Measurements from ENCODE around the gene TTYH3. TPM values are rescaled to one million over a fixed set of nuclear protein-coding genes. Genes with fewer than 3 reads are reported as not detected.

TTYH3 gene
- total RNA-seq, 1 donor from 2014 or later = 250 TPM

DNA sequence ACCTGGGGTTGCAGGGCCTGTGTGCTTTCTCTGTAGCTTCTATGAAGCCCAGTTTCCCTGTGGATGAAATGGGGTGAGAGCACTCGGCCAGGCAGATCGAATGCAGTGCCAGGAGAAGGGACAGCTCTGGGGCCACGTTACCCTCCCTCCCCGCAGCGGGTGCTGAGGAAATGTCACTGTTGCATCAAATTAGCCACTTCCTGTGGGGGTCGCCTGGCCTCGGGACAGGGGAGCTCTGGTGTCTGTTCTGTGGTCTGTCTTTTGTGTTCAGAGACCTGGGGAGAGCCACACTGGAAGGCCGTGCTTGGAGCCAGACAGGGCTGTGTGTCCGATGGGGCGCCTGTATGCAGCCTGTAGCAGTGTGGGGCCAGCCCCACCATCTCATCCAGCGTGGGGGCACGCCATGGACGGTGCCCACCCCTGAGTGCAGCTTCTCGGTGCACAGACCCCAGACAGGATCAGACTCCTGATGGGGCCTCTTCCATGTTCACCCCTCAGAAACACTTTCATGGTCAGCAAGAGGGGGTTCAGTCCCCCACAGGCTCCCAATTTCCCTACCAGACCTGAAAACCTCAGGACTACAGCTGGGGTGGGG lies 13.6 kb downstream of the TTYH3 start:
- H3K27me3 Mint-ChIP-seq (ENCODE audit: unreplicated experiment) = peaks cover 9% of the 10 kb centered on the region
- H3K4me3 Mint-ChIP-seq (ENCODE audit: unreplicated experiment) = peak overlapping the region; percentile 56
- DNase-seq (ENCODE audit: low spot score) = peak; percentile 49
- no peaks in the 10 kb centered on the region for H3K9me3 Mint-ChIP-seq (ENCODE audit: unreplicated experiment)
- TF ChIP-seq, protein P1, sequence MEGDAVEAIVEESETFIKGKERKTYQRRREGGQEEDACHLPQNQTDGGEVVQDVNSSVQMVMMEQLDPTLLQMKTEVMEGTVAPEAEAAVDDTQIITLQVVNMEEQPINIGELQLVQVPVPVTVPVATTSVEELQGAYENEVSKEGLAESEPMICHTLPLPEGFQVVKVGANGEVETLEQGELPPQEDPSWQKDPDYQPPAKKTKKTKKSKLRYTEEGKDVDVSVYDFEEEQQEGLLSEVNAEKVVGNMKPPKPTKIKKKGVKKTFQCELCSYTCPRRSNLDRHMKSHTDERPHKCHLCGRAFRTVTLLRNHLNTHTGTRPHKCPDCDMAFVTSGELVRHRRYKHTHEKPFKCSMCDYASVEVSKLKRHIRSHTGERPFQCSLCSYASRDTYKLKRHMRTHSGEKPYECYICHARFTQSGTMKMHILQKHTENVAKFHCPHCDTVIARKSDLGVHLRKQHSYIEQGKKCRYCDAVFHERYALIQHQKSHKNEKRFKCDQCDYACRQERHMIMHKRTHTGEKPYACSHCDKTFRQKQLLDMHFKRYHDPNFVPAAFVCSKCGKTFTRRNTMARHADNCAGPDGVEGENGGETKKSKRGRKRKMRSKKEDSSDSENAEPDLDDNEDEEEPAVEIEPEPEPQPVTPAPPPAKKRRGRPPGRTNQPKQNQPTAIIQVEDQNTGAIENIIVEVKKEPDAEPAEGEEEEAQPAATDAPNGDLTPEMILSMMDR (IDR thresholded peaks at IDR 0.05; ENCODE audit: unreplicated experiment) = no peak
- H3K4me1 Mint-ChIP-seq (ENCODE audit: unreplicated experiment) = peaks cover 9% of the 10 kb centered on the region
- peak overlapping the region; percentile 87 for H3K27ac Mint-ChIP-seq (ENCODE audit: unreplicated experiment)
- peaks cover 2% of the 10 kb centered on the region for H3K36me3 Mint-ChIP-seq (ENCODE audit: low read depth, unreplicated experiment)

DNA sequence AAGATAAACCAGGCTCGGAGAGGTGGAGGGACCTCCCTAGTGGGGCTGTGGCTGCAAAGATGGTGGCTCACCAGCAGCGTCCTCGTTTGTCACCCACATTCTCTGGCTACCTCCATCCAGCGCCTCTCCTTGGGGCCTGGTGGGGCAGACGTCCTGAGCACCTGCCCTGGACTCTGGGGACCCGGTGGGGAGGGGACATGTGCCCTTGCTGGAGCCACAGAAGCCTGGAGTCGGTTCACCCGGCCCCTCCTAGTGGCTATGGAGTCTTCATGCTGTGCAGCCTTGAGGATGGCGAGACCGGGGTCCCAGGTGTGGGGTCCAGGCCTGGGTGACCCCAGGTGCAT lies 14.5 kb downstream of the TTYH3 start:
- Mint-ChIP-seq H3K27me3 (ENCODE audit: unreplicated experiment) (peaks cover 7% of the 10 kb centered on the region), H3K4me3 (ENCODE audit: unreplicated experiment) (no peak overlapping the region)

DNA sequence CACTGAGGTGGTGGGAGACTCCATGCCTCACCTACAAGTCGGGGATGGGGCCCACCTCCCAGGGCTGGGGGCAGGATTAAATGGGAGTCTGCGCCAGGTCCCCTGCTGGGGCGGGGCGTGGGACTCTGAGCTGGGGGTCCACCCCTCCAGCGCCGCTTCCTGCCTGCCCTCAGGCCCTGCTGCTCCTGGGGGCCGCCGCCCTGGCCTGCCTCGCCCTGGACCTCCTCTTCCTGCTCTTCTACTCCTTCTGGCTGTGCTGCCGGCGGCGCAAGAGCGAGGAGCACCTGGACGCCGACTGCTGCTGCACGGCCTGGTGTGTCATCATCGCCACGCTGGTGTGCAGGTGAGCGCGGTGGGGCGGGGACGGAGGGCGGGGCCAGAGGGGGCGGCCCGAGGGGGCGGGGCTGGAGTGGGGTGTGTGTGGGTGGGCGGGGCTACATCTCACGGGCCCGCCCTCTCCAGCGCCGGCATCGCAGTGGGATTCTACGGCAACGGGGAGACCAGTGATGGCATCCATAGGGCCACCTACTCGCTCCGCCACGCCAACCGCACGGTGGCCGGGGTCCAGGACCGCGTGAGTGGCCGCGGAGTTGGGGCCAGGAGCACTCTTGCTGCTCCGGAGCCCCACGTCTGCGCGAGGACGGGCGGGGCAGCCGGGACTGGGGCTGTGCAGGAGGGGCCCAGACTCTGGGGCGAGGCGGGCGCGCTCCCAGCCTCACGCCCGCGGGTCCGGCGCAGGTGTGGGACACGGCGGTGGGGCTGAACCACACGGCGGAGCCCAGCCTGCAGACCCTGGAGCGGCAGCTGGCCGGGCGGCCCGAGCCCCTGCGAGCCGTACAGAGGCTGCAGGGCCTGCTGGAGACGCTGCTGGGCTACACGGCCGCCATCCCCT lies 15.1 kb downstream of the TTYH3 start:
- peaks cover 12% of the 10 kb centered on the region for H3K36me3 Mint-ChIP-seq (ENCODE audit: low read depth, unreplicated experiment)
- no peaks in the 10 kb centered on the region for H3K9me3 Mint-ChIP-seq (ENCODE audit: unreplicated experiment)
- peaks cover 7% of the 10 kb centered on the region for H3K27me3 Mint-ChIP-seq (ENCODE audit: unreplicated experiment)
- TF ChIP-seq, protein P1 (IDR thresholded peaks at IDR 0.05; ENCODE audit: unreplicated experiment) = no peak
- no peak overlapping the region for H3K27ac Mint-ChIP-seq (ENCODE audit: unreplicated experiment)
- no peak for DNase-seq (ENCODE audit: low spot score)
- H3K4me3 Mint-ChIP-seq (ENCODE audit: unreplicated experiment) = no peak overlapping the region
- H3K4me1 Mint-ChIP-seq (ENCODE audit: unreplicated experiment) = peaks cover 9% of the 10 kb centered on the region

More for the DNA sequence above, 14.5 kb downstream of the TTYH3 start:
- no peak for DNase-seq (ENCODE audit: low spot score)
- Mint-ChIP-seq H3K36me3 (ENCODE audit: low read depth, unreplicated experiment) (peaks cover 8% of the 10 kb centered on the region), H3K9me3 (ENCODE audit: unreplicated experiment) (no peaks in the 10 kb centered on the region), H3K4me1 (ENCODE audit: unreplicated experiment) (peaks cover 9% of the 10 kb centered on the region), H3K27ac (ENCODE audit: unreplicated experiment) (no peak overlapping the region)
- TF ChIP-seq, protein P1 (IDR thresholded peaks at IDR 0.05; ENCODE audit: unreplicated experiment) = no peak

DNA sequence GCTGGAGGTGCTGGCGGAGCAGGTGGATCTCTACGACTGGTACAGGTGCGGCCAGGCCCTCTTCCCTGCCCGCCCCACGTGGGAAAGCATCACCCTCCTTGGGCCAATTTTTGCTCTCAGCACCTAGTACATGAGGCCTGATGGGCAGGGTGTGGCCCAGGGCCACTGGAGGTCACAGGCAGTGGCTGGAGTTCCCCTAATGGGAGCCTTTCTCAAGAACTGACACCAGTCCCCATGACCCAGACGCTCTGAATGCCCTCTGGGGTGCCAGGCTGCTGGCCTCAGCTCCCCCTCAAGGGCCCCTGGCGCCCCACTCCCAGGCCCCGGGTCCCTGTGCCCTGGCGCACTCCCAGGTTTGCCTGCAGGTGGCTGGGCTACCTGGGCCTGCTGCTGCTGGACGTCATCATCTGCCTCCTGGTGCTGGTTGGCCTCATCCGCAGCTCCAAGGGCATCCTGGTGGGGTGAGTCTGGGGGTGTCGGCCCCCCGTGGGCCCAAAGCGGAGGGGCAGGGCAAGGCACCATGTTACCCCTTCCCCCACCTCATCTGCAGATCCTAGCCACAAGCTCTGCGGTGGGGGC lies 15.9 kb downstream of the TTYH3 start:
- peaks cover 14% of the 10 kb centered on the region for H3K36me3 Mint-ChIP-seq (ENCODE audit: low read depth, unreplicated experiment)
- no peak overlapping the region for H3K4me3 Mint-ChIP-seq (ENCODE audit: unreplicated experiment)
- TF ChIP-seq, protein P1 (IDR thresholded peaks at IDR 0.05; ENCODE audit: unreplicated experiment) = no peak
- DNase-seq (ENCODE audit: low spot score) = no peak
- peaks cover 7% of the 10 kb centered on the region for H3K27me3 Mint-ChIP-seq (ENCODE audit: unreplicated experiment)
- H3K4me1 Mint-ChIP-seq (ENCODE audit: unreplicated experiment) = peaks cover 9% of the 10 kb centered on the region
- no peak overlapping the region for H3K27ac Mint-ChIP-seq (ENCODE audit: unreplicated experiment)
- H3K9me3 Mint-ChIP-seq (ENCODE audit: unreplicated experiment) = no peaks in the 10 kb centered on the region

Data from endothelial cell (in vitro differentiated cells).